Suprapubic skin (tissue), 4 donors: ENCODE data around the gene C1orf94. TPM values are rescaled to one million over a fixed set of nuclear protein-coding genes. Genes with fewer than 3 reads are reported as not detected.

Source experiments
- DNase-seq, 2 donors: peaks; one replicate each; pipeline ENCODE4 v3.0.0-alpha.2; 2019; ENCODE audit warnings: low spot score in 2 of 2
- H3K27ac ChIP-seq: fragments of 200-600 bp; sonication (generic); one replicate; pipeline ENCODE4 v1.5.1; 2019
- H3K27me3 ChIP-seq: fragments of 200-600 bp; sonication (generic); one replicate; pipeline ENCODE4 v1.5.1; 2019
- H3K36me3 ChIP-seq: fragments of 200-600 bp; sonication (generic); one replicate; pipeline ENCODE4 v1.5.1; 2019
- H3K4me1 ChIP-seq: fragments of 200-600 bp; sonication (generic); one replicate; pipeline ENCODE4 v1.5.1; 2019
- H3K4me3 ChIP-seq: fragments of 200-600 bp; sonication (generic); one replicate; pipeline ENCODE4 v1.5.1; 2019; ENCODE audit warnings: mild to moderate bottlenecking
- H3K9me3 ChIP-seq: fragments of 200-600 bp; sonication (generic); one replicate; pipeline ENCODE4 v1.5.1; 2019
- EP300 ChIP-seq: sonication (generic); formaldehyde crosslinking; IDR thresholded peaks from one replicate; pipeline ENCODE4 v1.6.1; 2017; ENCODE audit warnings: antibody characterized with exemption
- POLR2A ChIP-seq, 2 donors: fragments of 450-650 bp; IDR thresholded peaks; one replicate each; pipeline ENCODE4 v1.6.1; 2017; ENCODE audit warnings: antibody characterized with exemption in 2 of 2, mild to moderate bottlenecking in 2 of 2, moderate library complexity in 2 of 2
- POLR2AphosphoS5 ChIP-seq, 3 donors: sonication (generic); formaldehyde crosslinking; IDR thresholded peaks; one replicate each; pipeline ENCODE4 v1.6.1; 2017; ENCODE audit warnings: antibody characterized with exemption in 3 of 3
- WGBS: methylation state at CpG from one replicate; pipeline ENCODE4 v1.1.5; 2018; 5-methylcytosine and 5-hydroxymethylcytosine counted together
- total RNA-seq, 4 donors: library from RNA; depleted of rRNA; stranded (reverse); fragments of >200 nt; gene quantifications; one replicate each; pipeline ENCODE4 v1.1.0, GENCODE V29; 2016
- TF ChIP-seq, protein P1 (sequence below), 2 donors: fragments of 200-600 bp in 1 of 2; fragments of 450-650 bp in 1 of 2; sonication (generic) in 1 of 2; IDR thresholded peaks; one replicate each; pipeline ENCODE4 v1.5.1; 2016 to 2019; ENCODE audit warnings: antibody characterized with exemption in 2 of 2, mild to moderate bottlenecking in 1 of 2, moderate library complexity in 1 of 2

Gene C1orf94
- total RNA-seq, 4 donors from 2014 or later: not detected

DNA sequence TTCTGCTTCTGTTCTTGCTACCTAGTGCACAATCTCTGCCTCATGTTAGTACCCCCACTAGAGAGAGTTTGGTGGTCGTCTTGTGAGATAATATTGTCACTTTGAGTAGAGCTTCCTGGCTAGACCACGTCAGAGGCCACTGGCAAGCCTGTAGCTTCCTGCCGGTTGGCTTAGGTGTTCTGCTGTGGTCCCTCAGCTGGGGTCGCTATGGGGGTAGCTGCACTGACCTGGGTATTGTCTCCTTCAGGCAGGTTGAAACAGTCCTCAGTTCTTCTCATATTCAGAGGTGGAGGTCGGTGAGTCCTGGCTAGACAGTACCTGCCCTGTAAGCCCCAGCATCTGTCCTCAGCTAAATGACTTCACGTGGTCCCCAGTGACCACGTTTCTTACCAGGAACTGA, 86.2 kb downstream of the C1orf94 start:
- H3K4me3 ChIP-seq: no peak overlapping the region
- H3K36me3 ChIP-seq: no peaks in the 10 kb centered on the region
- 77% methylated on average over 7 of the region's 7 CpGs for WGBS
- H3K27me3 ChIP-seq: peaks cover 40% of the 10 kb centered on the region
- no peaks in the 10 kb centered on the region for H3K4me1 ChIP-seq
- no peak for DNase-seq
- TF ChIP-seq, protein P1, sequence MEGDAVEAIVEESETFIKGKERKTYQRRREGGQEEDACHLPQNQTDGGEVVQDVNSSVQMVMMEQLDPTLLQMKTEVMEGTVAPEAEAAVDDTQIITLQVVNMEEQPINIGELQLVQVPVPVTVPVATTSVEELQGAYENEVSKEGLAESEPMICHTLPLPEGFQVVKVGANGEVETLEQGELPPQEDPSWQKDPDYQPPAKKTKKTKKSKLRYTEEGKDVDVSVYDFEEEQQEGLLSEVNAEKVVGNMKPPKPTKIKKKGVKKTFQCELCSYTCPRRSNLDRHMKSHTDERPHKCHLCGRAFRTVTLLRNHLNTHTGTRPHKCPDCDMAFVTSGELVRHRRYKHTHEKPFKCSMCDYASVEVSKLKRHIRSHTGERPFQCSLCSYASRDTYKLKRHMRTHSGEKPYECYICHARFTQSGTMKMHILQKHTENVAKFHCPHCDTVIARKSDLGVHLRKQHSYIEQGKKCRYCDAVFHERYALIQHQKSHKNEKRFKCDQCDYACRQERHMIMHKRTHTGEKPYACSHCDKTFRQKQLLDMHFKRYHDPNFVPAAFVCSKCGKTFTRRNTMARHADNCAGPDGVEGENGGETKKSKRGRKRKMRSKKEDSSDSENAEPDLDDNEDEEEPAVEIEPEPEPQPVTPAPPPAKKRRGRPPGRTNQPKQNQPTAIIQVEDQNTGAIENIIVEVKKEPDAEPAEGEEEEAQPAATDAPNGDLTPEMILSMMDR (IDR thresholded peaks at IDR 0.05): no peak
- TF ChIP-seq POLR2A (IDR thresholded peaks at IDR 0.05) (no peak), POLR2AphosphoS5 (IDR thresholded peaks at IDR 0.05) (no peak), EP300 (no peak)
- no peak overlapping the region for H3K27ac ChIP-seq
- H3K9me3 ChIP-seq: no peaks in the 10 kb centered on the region

DNA sequence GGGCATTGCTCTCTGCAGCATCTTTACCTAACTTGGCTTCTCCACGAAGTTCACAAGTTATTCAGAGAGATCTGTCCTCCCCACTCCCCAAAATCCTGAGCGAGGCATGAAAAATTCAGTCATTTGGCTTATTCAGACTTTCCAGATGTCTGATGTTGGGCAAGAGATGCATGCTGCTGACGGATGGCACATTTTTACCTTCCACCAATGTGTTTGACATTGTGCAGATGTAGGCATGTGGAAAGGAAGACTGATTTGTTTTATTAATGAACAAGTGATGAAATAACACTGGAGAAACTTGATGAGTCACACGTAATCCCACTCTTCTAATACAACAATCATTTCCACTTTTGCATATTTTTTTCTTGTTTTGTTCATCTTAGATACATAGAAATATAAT, 86.7 kb downstream of the C1orf94 start:
- H3K27ac ChIP-seq: no peak overlapping the region
- H3K36me3 ChIP-seq: no peaks in the 10 kb centered on the region
- TF ChIP-seq EP300 (no peak), POLR2A (IDR thresholded peaks at IDR 0.05) (no peak), POLR2AphosphoS5 (IDR thresholded peaks at IDR 0.05) (no peak)
- TF ChIP-seq, protein P1 (IDR thresholded peaks at IDR 0.05): no peak
- H3K4me3 ChIP-seq: no peak overlapping the region
- no peaks in the 10 kb centered on the region for H3K4me1 ChIP-seq
- 58% methylated on average over 4 of the region's 4 CpGs for WGBS
- DNase-seq: no peak
- H3K9me3 ChIP-seq: no peaks in the 10 kb centered on the region
- H3K27me3 ChIP-seq: peaks cover 42% of the 10 kb centered on the region

DNA sequence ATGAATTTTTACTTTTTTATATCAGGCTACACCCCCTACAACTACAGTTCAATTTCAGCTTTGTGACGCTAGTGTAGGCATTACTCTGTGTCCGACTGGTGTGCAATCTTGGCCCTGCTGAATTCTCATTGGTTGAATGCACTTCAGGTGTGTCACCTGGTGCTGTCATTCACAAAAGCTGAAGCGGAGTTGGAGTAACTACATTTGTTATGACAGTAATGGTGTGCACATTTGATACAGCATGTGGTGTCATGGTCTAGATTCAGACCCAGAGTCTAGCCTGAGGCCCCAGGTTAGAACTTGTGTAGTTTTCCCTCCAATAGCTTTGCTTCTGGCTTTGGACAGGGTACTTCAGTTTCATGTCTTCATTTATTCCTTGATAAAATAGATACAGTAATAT, 88.7 kb downstream of the C1orf94 start:
- WGBS: 56% methylated on average over 3 of the region's 3 CpGs
- TF ChIP-seq, protein P1 (IDR thresholded peaks at IDR 0.05): no peak
- TF ChIP-seq POLR2A (IDR thresholded peaks at IDR 0.05) (no peak), POLR2AphosphoS5 (IDR thresholded peaks at IDR 0.05) (no peak), EP300 (no peak)
- DNase-seq: no peak

DNA sequence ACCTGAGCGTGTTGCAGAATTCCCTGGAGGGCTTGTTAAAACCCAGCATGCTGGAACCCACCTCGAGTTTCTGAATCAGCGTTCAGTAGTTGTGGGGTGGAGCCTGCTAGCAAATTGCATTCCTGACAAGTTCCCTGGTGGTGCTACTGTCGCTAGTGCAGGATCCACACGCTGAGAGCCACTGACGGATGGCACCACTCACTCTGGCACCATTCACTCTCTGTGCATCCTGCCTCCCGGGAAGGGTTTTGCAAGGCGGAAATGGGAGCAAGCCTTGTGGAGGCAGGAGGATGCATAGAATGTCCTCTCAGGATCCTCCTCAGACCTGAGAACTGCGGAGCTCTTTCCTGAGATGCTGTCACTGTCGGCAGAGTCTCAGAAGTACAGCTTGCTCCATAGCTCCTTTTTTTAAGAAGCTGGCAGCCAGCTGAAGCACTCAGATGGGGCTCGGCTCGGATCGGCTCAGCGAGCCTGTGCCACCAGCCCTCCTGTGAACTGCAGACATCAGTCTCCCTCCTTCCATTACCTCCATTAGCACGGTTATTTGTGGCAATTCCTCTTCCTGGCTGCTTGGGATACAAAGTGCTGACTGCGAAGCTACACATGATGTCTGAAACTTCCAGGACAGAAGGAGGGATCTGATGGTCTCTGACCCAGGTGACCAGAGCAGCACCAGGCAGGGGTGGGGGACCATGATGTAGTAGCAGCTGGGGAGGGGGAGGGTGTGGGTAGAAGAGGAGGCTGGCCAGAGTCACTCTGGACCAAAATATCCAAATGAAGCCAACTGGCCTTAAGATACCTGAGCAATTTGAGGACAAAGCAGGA, 89.6 kb downstream of the C1orf94 start:
- no peaks in the 10 kb centered on the region for H3K36me3 ChIP-seq
- H3K27me3 ChIP-seq: peaks cover 42% of the 10 kb centered on the region
- no peaks in the 10 kb centered on the region for H3K9me3 ChIP-seq
- H3K27ac ChIP-seq: no peak overlapping the region
- TF ChIP-seq POLR2A (IDR thresholded peaks at IDR 0.05) (no peak), POLR2AphosphoS5 (IDR thresholded peaks at IDR 0.05) (no peak), EP300 (no peak)
- H3K4me3 ChIP-seq: no peak overlapping the region
- WGBS: 17% methylated on average over 16 of the region's 16 CpGs
- H3K4me1 ChIP-seq: no peaks in the 10 kb centered on the region
- no peak for DNase-seq

More for the DNA sequence above, 88.7 kb downstream of the C1orf94 start:
- Histone ChIP-seq H3K27ac (no peak overlapping the region), H3K9me3 (no peaks in the 10 kb centered on the region), H3K27me3 (peaks cover 42% of the 10 kb centered on the region), H3K4me1 (no peaks in the 10 kb centered on the region), H3K4me3 (no peak overlapping the region), H3K36me3 (no peaks in the 10 kb centered on the region)

DNA sequence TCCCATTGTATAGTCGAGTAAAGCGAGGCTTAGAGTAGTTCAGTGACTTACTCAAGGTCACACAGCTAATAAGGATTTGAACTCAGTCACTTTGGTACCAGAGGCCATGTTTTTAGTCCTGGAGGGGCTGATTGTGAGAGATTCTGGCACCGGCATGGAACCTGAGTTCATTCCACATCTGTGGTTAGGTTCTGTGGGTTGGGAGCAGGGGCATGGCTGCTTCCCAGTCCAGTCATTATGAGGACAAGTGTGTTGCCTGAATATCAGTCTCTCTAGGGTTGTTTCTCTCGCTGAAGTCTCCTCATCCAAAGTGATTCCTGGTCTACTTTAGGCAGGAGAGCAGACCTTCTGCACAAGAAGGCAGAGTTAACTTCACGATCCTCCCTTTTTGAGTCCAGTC, 90.6 kb downstream of the C1orf94 start:
- WGBS: 92% methylated on average over 5 of the region's 5 CpGs
- no peak overlapping the region for H3K27ac ChIP-seq
- no peaks in the 10 kb centered on the region for H3K9me3 ChIP-seq
- DNase-seq: no peak
- no peak overlapping the region for H3K4me3 ChIP-seq
- H3K36me3 ChIP-seq: no peaks in the 10 kb centered on the region
- TF ChIP-seq POLR2AphosphoS5 (IDR thresholded peaks at IDR 0.05) (no peak), POLR2A (IDR thresholded peaks at IDR 0.05) (no peak), EP300 (no peak)
- TF ChIP-seq, protein P1 (IDR thresholded peaks at IDR 0.05): no peak
- no peaks in the 10 kb centered on the region for H3K4me1 ChIP-seq
- peaks cover 42% of the 10 kb centered on the region for H3K27me3 ChIP-seq
